GM19238 (cell line): ENCODE measurements around the gene BMP6.

Experiments used
- DNase-seq: peaks from one replicate; pipeline ENCODE4 v3.0.0; 2011; ENCODE audit warnings: low spot score; ENCODE audit not compliant: insufficient read length

BMP6 gene

DNA sequence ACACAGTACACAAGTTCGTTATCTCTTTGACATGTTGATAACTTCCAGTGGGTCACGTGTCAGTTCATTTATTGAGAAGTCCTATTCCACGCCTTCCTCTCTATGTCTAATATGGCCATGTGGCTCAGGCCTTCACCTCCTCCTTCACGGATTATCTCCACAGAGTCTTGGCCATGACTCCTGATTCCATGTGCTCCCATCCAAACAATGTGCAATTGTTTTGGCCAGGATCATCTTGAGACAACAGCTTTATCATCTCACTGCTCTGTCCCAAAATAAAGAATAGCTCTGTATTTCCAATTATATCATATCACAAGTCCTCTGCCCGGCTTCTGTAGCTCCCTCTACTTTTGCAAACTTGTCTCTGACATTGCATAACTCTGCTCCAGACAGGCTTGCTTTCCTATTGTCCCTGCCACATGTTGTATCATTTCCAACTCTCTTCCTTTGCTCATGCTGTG lies 195.8 kb downstream of the BMP6 start:
- no peak for DNase-seq

DNA sequence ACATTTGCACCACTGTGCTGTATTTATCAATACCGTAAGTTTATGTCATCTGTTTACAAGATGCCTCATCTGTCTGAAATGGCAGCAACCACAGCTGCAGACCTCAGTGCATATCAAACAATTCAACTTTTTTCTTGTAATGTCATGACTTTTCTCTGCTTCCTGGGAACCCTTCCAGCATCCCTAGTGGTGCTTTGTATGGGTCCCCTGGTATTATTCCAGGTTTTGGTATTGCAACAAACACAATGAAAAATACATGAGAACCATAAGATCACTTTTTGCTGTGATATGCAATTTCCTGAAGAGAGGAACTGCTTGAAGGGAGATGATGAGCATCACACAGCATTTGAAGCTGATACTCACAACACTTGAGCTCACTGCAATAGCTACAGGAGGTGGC lies 196.7 kb downstream of the BMP6 start:
- DNase-seq, result no peak

DNA sequence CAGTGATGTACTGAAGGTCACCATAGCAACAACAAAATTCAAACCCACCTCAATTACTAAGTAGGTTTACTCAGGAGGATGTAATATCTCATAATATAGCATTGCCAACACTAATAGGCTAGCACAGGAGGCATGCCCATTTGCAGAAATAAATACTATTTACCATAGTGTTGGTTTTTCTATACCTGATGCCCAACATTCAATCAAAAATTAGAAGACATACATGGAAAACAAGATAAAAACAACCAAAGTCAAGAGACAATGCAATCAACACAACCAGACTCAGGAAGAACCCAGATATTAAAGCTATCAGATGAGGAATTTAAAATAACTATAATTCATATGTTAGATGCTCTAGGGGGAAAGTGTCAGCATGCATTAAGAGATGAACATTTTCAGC lies 199.0 kb downstream of the BMP6 start:
- no peak for DNase-seq
